Activated CD8-positive, alpha-beta memory T cell treated with anti-CD3 and anti-CD28 coated beads, Interleukin-2, amount 50 U/mL, for 24 hours (primary cell): ENCODE measurements around the gene MDFIC2.
"Not testable (repeated sequence)": the region's sequence is repeated elsewhere in the genome, so short reads cannot be mapped to it uniquely, and the experiment has no call there.

ENCODE experiments used
- DNase-seq: peaks from one replicate; pipeline ENCODE4 v3.0.0-alpha.2; 2020; ENCODE audit errors: extremely low read depth

Gene MDFIC2

GRCh38 chr3:70312336-70312735, at the start of gene MDFIC2:
MDFIC2 (minus strand) TSS chr3:70312638; CDS start chr3:70311973, 665 bp downstream.
- no peak for DNase-seq

DNA sequence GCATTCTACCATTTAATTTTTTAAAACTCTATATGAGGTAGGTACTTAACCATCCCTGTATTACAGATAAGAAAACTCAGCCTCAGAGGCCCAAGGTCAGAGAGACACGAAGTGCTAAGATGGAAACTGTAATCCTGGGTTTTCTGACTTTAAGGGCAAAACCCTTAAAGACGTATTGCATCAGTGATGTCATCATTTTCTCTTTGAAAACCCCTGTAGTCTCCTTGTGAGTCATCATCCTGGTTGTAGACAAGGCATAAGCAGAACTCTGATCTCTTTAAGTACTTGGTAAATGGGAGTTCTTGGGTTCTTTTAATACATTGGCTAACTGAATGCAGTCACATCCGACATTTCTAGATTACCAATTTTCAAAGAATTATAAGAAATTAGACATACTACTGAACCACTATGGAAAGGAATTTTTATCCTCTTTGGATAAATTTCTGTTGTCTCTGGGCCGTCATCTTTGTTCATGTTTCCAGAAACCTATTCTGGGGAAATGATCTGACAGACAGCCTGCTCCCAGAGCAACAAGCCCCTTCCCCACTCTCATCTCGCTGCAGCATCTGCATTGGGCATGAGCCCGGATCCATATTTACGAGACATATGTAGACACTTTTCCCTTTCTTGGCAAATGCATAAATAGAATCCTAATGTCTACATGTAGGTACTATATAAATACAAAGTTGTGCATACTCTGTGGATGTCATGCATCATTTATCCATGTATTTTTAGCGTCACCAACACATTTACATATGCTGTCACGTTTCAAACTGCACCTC, 48.7 kb upstream of the MDFIC2 start:
- DNase-seq = no peak

- DNase-seq = no peak
Observed at GRCh38 chr3:70359711-70360110, 47.3 kb upstream of the MDFIC2 start.

- DNase-seq = no peak
Observed at GRCh38 chr3:70358978-70359580, 46.6 kb upstream of the MDFIC2 start.

GRCh38 chr3:70352215-70352614, 39.8 kb upstream of the MDFIC2 start:
- no peak for DNase-seq

- no peak for DNase-seq
Observed at GRCh38 chr3:70342149-70342548, 29.7 kb upstream of the MDFIC2 start.

DNA sequence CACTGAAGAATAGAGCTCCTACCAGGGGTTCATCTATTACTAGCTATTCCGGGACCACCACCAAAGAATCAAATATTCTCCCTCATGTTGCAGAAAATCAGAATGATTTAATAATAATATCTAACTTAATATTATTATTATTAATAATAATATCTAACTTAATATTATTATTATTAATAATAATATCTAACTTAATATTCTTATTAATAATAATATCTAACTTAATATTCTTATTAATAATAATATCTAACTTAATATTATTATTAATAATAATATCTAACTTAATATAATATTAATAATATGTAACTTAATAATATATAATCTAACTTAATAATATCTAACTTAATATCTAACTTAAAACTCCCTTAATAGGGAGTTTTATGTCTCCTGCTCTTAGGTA, 24.4 kb upstream of the MDFIC2 start:
- not testable (repeated sequence) for DNase-seq

DNA sequence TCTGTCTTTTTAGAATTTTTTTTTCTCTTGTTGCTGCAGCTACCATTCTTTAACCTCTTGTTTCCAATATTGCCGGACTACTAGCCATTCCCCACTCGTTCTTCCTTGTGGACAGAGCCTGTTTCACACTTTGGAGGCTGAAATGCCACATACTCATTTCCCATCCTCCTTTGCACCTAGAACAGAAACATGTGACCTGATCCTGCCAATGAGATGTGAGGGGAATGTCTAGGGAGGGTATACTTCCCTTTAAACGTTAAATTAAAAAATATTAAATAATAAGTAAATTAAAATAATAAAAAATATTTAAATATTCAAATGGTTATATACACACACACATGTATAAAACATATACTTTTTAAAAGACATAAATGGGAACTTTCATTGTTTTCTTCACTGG, 20.6 kb upstream of the MDFIC2 start:
- no peak for DNase-seq

- no peak for DNase-seq
Observed at GRCh38 chr3:70315021-70315420, 2.6 kb upstream of the MDFIC2 start.

GRCh38 chr3:70310809-70311208, 1.6 kb downstream of the MDFIC2 start:
- no peak for DNase-seq

- DNase-seq = no peak
Observed at GRCh38 chr3:70309591-70309990, 2.8 kb downstream of the MDFIC2 start.

DNA sequence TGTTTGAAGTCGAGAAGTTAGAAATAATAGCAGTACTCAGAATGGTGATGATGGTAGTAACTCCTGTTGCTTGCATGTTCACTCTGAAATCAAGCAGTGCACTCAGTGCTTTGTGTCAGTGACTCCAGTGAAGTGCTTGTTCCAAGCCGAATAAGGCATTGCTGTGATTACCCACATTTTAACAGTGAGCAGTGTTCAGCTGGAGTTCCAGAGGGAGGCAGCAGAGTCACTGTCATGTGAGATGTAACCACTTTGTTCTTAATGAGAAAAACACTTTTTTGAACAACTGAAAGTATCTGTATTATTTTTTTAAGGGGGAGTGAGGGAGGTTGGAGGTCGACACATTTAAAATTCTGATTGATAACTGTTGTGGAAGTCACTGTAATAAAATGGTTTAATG, 3.7 kb downstream of the MDFIC2 start:
- DNase-seq = no peak

- no peak for DNase-seq
Observed at GRCh38 chr3:70306736-70307135, 5.7 kb downstream of the MDFIC2 start.

- DNase-seq = no peak
Observed at GRCh38 chr3:70298385-70298784, 14.1 kb downstream of the MDFIC2 start.

DNA sequence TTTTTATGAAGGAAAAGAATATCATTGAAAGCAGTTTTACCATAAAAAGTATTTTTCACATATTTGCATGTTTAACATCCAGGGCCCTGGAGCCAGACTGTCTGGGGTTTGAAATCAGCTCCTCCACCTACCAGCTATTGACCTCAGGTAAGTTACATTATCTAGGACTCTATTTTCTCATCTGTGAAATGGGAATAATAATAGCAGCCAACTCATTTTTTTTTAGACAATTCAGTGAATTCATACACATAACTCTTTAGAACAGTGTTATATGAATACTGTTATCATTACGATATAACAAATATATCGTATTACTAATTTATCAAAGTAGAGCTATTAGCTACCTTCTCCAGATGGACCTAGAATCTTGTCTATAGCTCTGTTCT, 21.3 kb downstream of the MDFIC2 start:
- no peak for DNase-seq

GRCh38 chr3:70290431-70291096, 21.9 kb downstream of the MDFIC2 start:
- DNase-seq = not testable (repeated sequence)

- DNase-seq = no peak
Observed at GRCh38 chr3:70281663-70282062, 30.8 kb downstream of the MDFIC2 start.

DNA sequence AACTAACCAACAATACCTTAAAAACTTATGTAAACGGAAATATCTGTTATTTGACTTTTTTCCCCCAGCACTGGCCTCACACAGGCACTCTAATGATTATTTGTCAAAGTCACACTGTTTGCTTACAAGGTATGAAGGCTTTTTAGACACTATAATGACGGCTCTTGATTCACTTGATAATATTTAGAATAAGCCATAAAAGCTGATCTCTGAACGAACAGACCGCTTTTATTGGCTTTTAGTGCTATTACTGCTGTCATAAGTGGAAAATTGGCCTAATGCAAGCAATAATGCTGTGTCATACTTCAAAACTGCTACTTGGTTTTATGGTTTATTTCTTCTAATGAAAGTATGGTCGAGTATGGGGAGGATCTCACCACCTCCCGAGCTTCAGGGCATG, 35.1 kb downstream of the MDFIC2 start:
- no peak for DNase-seq

- DNase-seq = no peak
Observed at GRCh38 chr3:70276901-70277300, 35.5 kb downstream of the MDFIC2 start.

DNA sequence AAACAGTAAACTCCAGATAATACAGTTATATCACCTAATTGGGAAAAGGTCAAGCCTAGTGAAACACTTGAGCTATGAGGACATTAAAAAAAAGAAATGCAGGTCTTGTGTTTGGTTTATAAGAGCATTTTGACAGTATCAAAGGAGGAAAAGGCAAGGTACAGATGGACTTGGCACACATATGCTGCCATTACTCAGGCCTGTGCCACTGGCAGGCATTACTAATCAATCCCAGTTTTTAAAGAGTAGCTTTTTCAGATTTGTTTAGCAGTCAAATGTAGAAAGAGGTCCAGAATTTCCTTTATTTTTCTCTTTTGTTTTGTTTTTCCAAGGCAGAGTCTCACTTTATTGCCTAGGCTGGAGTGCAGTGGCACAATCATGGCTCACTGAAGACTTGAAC, 38.9 kb downstream of the MDFIC2 start:
- no peak for DNase-seq

DNA sequence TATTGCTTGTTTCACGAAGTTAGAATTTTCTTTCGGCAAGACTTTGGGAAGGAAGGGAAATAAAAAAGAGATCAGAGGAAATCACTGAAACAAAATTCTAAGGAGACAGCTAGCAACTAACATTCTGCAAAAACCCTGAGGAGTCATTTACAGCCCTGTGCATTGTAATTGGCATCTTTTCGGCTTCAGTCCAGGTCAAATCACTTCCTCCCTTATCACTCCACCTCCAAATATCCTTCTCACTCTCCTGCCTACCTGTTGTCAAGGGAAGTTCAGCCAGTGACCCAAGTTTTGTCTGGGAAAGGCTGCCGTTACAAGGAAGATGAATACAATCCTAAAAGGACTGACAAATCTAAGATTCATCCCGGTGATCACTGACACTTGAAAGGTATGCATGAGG, 39.6 kb downstream of the MDFIC2 start:
- DNase-seq = no peak

DNA sequence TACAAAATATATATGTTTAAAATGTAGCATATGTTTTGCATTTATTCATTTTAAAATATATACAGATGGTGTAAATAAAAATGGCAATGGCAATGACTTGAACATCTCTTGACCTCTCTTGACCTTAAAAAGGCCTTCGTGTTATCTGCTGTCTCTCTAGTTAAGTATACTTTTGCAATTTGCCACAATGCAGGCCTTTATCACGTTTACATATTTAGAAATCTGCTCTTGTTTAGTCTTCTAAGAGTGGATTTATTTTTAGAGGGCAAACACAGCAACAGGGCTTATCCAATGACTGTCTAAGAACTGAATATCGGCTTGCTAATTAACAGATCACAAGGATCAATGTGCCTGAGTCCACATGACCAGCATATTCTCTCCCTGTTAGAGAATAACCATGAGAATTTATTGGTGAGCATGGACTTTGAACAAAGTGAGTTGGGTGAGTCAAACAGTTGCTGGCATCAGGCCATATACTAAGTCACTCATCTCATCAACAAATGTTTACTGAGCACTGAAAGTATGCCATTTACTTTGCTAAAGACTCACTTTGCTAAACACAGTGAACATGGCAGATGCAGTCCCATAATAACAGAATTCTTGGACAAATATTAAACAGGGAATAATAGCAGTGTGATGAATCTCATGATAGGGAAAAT, 48.2 kb downstream of the MDFIC2 start:
- no peak for DNase-seq

DNA sequence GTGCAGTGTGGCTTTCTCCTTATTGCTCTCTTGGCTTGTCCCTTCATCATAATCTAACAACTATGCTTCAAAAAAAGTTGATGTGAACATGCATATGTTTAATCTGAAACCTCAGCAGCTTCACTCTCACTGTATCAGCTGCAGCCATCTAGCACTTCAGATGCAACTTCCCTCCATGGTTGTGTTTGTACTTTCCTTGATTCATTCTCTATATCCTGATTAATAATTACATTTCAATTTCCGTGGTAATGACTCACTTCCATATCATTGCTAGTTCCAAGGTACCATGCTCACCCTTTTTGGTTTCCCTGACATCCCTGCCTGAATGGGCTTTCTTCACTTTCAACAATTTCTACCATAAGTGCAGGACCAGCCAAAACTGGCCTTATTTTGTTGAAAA, 51.2 kb downstream of the MDFIC2 start:
- no peak for DNase-seq
